D721Med (cell line): ENCODE data around the gene NHERF1.

Experiments used
- DNase-seq: peaks from one replicate; pipeline ENCODE4 v3.0.0; 2011; ENCODE audit warnings: low spot score; ENCODE audit not compliant: insufficient read length
- FAIRE-seq: peaks from 2 replicates; lab custom pipeline; 2011; peaks lifted over from hg19 to GRCh38; lab: Jason Lieb, UNC
- CTCF ChIP-seq: IDR thresholded peaks from 2 replicates; pipeline ENCODE4 v1.5.1; 2012; ENCODE audit warnings: mild to moderate bottlenecking, control low read depth; ENCODE audit not compliant: insufficient read depth; ENCODE audit errors: missing control alignments

The NHERF1 gene

GRCh38 chr17:74815550-74816370, 67.3 kb downstream of the NHERF1 start:
- FAIRE-seq = no peak
- DNase-seq = no peak
- peak; percentile 39 for TF ChIP-seq CTCF

GRCh38 chr17:74816905-74817620, 68.6 kb downstream of the NHERF1 start:
- FAIRE-seq = no peak
- no peak for TF ChIP-seq CTCF
- no peak for DNase-seq

GRCh38 chr17:74818291-74818938, 70.0 kb downstream of the NHERF1 start:
- TF ChIP-seq CTCF = no peak
- FAIRE-seq = no peak
- DNase-seq = no peak
